ENCODE measurements around the gene HDAC8. TPM values are rescaled to one million over a fixed set of nuclear protein-coding genes. Genes with fewer than 3 reads are reported as not detected.
A peak's percentile ranks its signal among the peaks of the same experiment; 100 is the strongest.

Gene HDAC8
- total RNA-seq, 2 experiments from 2014 or later, result 32.5 to 40.0 TPM

DNA sequence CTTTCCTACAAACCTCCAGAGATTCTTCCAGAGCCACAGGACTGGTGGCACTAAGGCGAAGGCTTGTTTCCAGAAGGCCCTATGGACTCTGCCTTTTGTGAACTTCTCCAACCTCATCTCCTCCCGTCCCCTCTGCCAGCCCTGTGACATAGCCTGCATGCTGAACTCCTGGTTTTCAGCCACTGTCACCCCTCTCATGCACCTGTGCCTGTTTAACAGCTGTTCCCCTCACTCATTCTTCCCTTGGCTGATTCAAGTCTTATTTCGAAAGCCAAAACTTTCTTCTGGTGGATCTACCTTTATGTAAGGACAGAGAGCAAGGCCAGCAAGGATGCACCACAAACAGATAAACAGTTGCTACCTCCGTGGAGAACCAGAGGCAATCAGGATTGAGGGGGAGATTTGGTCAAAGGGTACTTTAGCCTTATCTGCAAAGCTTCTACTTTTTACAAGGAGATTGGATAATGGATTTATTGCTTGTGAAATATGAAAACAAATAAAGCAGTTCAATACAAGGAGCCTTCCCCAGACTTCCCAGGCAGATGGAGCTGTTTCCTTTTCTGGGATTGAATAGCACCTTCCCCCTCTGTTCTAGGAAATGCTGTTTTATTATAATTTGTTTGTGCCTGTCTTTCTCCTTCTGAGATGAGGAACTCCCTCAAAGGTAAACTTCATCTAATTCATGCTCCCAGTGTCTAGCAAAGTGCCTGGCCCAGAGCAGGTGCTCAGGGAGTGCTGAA lies 272.6 kb downstream of the HDAC8 start:
- intact Hi-C loops (cut with micrococcal nuclease; ENCODE audit: unreplicated experiment), result no loop called here
- Histone ChIP-seq H3K4me3 (ENCODE audit: low read depth, low read length, poor library complexity, severe bottlenecking) (no peak overlapping the region), H2AFZ (ENCODE audit: low read length) (no peak overlapping the region), H3K9me2 (ENCODE audit: insufficient read depth, low read length) (no peaks in the 10 kb centered on the region), H3K79me2 (ENCODE audit: insufficient read depth, low read depth, low read length) (no peaks in the 10 kb centered on the region), H4K20me1 (ENCODE audit: insufficient read depth, low read length) (no peaks in the 10 kb centered on the region), H3K27ac (ENCODE audit: low read depth, low read length, poor library complexity, severe bottlenecking) (no peak overlapping the region), H3K9me3 (ENCODE audit: low read length) (no peaks in the 10 kb centered on the region), H3K4me1 (ENCODE audit: insufficient read depth, low read length, poor library complexity, severe bottlenecking) (no peaks in the 10 kb centered on the region), H3K4me2 (ENCODE audit: low read length) (no peak overlapping the region), H3K36me3 (ENCODE audit: insufficient read depth, low read length) (no peaks in the 10 kb centered on the region)
- no peak for DNase-seq (ENCODE audit: low spot score)
- ChIA-PET CTCF (ENCODE audit: unreplicated experiment) (no interaction called here), POLR2A (interaction anchor here (0.6 kb wide), 1 partner anchor 12 kb away, joined by 5 read pairs; no protein-coding TSS in a partner anchor)
- no TSS peak for BruUV-seq (replicated peaks)
- no peak for TF ChIP-seq EZH2phosphoT487 (IDR thresholded peaks at IDR 0.05; ENCODE audit: borderline replicate concordance, low read depth, low read length)
- TF ChIP-seq, protein P1, sequence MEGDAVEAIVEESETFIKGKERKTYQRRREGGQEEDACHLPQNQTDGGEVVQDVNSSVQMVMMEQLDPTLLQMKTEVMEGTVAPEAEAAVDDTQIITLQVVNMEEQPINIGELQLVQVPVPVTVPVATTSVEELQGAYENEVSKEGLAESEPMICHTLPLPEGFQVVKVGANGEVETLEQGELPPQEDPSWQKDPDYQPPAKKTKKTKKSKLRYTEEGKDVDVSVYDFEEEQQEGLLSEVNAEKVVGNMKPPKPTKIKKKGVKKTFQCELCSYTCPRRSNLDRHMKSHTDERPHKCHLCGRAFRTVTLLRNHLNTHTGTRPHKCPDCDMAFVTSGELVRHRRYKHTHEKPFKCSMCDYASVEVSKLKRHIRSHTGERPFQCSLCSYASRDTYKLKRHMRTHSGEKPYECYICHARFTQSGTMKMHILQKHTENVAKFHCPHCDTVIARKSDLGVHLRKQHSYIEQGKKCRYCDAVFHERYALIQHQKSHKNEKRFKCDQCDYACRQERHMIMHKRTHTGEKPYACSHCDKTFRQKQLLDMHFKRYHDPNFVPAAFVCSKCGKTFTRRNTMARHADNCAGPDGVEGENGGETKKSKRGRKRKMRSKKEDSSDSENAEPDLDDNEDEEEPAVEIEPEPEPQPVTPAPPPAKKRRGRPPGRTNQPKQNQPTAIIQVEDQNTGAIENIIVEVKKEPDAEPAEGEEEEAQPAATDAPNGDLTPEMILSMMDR (conservative IDR thresholded peaks at IDR 0.05; ENCODE audit: low read length), result no peak

DNA sequence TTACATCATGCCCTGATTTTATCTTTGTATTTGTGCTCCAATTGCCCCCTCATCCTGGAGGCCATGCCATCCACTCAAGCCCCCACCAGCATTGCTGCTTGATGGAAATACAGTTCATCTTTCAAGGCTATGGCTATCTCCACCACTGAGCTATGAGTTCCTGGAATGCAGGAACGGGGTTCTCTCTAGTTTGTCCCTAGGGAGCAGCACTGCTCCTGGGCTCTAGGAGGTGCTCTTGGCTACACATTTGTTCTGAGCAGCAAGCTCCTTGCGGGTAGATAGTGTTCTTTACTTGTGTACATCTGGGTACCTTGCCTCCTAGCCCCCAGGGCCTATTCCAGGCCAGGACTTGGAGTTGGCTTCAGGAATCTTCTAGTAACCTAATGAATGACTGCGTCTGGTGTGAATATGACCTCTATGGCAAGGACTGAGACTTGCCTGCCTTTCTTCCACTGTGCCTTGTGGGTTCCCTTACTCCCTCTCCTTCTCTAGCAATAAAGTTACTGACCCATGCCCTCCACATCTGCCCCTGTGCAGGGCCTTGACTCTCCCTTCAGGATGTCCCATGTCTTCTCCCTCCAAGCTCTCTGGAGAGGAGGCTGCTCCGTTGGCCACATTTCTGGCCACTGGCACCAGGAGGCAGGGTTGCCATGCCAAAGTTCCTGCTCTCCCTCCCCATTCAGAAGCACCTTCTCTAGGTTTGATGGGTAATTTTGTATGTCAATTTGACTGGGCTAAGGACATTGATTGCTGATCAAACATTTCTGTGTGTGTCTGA lies 274.5 kb downstream of the HDAC8 start:
- Histone ChIP-seq H3K4me2 (ENCODE audit: low read length) (no peak overlapping the region), H4K20me1 (ENCODE audit: insufficient read depth, low read length) (no peaks in the 10 kb centered on the region), H3K4me1 (ENCODE audit: insufficient read depth, low read length, poor library complexity, severe bottlenecking) (no peaks in the 10 kb centered on the region), H3K27ac (ENCODE audit: low read depth, low read length, poor library complexity, severe bottlenecking) (no peak overlapping the region), H3K79me2 (ENCODE audit: insufficient read depth, low read depth, low read length) (no peaks in the 10 kb centered on the region), H3K9me3 (ENCODE audit: low read length) (no peaks in the 10 kb centered on the region), H3K9me2 (ENCODE audit: insufficient read depth, low read length) (no peaks in the 10 kb centered on the region), H3K36me3 (ENCODE audit: insufficient read depth, low read length) (no peaks in the 10 kb centered on the region), H3K4me3 (ENCODE audit: low read depth, low read length, poor library complexity, severe bottlenecking) (no peak overlapping the region), H2AFZ (ENCODE audit: low read length) (no peak overlapping the region)
- POLR2A ChIA-PET, result interaction anchor here (0.6 kb wide), 1 partner anchor 18 kb away, joined by 3 read pairs; no protein-coding TSS in a partner anchor
- TF ChIP-seq, protein P1 (conservative IDR thresholded peaks at IDR 0.05; ENCODE audit: low read length), result peak; percentile 44
- no peak for TF ChIP-seq EZH2phosphoT487 (IDR thresholded peaks at IDR 0.05; ENCODE audit: borderline replicate concordance, low read depth, low read length)
- BruUV-seq (replicated peaks), result no TSS peak
- intact Hi-C loops (cut with micrococcal nuclease; ENCODE audit: unreplicated experiment), result no loop called here
- peak; percentile 24 for DNase-seq (ENCODE audit: low spot score)
- CTCF ChIA-PET (ENCODE audit: unreplicated experiment), result no interaction called here

DNA sequence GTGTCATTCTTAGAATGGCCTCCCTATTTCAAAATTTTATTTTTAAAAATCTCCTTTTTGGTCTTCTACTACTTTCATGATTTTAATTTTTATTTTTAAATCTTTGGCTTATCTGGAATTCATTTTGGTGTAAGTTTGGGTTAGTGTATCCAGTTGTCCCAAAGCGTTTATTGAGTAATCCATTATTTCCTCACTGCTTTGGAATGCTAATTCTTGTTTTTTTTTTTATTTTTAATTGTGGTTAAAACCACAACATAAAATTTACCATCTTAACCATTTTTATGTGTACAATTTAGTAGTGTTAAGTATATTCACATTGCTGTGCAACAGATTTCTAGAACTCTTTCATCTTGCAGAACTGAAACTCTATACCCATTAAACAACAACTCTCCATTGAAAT lies 275.7 kb downstream of the HDAC8 start:
- intact Hi-C loops (cut with micrococcal nuclease; ENCODE audit: unreplicated experiment), result no loop called here

More for the DNA sequence above, 275.7 kb downstream of the HDAC8 start:
- DNase-seq (ENCODE audit: low spot score), result no peak
- TF ChIP-seq EZH2phosphoT487 (IDR thresholded peaks at IDR 0.05; ENCODE audit: borderline replicate concordance, low read depth, low read length), result no peak
- TF ChIP-seq, protein P1 (conservative IDR thresholded peaks at IDR 0.05; ENCODE audit: low read length), result no peak
- Histone ChIP-seq H3K79me2 (ENCODE audit: insufficient read depth, low read depth, low read length) (no peaks in the 10 kb centered on the region), H3K4me1 (ENCODE audit: insufficient read depth, low read length, poor library complexity, severe bottlenecking) (no peaks in the 10 kb centered on the region), H3K36me3 (ENCODE audit: insufficient read depth, low read length) (no peaks in the 10 kb centered on the region), H2AFZ (ENCODE audit: low read length) (no peak overlapping the region), H4K20me1 (ENCODE audit: insufficient read depth, low read length) (no peaks in the 10 kb centered on the region), H3K9me2 (ENCODE audit: insufficient read depth, low read length) (no peaks in the 10 kb centered on the region), H3K9me3 (ENCODE audit: low read length) (no peaks in the 10 kb centered on the region), H3K27ac (ENCODE audit: low read depth, low read length, poor library complexity, severe bottlenecking) (no peak overlapping the region), H3K4me3 (ENCODE audit: low read depth, low read length, poor library complexity, severe bottlenecking) (no peak overlapping the region), H3K4me2 (ENCODE audit: low read length) (no peak overlapping the region)
- ChIA-PET POLR2A (no interaction called here), CTCF (ENCODE audit: unreplicated experiment) (no interaction called here)
- no TSS peak for BruUV-seq (replicated peaks)

Measured in OCI-LY7 (cell line).